K562 (cell line): ENCODE data around the gene ZNF236. TPM values are rescaled to one million over a fixed set of nuclear protein-coding genes. Genes with fewer than 3 reads are reported as not detected.

Experiments
- ATAC-seq: fragments of 200-7000 bp; cut with Tn5 transposase; 3 replicates; pipeline ENCODE4 v1.9.1; 2020; ENCODE audit warnings: moderate library complexity
- BruUV-seq: library from RNA; stranded (reverse); fragments of 400-500 nt; replicated peaks from 2 replicates; lab custom pipeline; 2021; lab: Mats Ljungman, UMichigan
- CTCF ChIA-PET: fragments of 300-600 bp; formaldehyde crosslinking; extraction: SDS; loops from one replicate; lab custom pipeline; 2021; ENCODE audit warnings: low intra/inter-chr PET ratio; lab: Yijun Ruan, JAX
- POLR2A ChIA-PET: fragments of 300-600, 350-650 bp; sonication (Branson Sonifier 250); formaldehyde crosslinking; extraction: SDS; loops from one replicate; lab custom pipeline; 2021; ENCODE audit warnings: antibody characterized with exemption, inconsistent platforms; lab: Yijun Ruan, JAX
- DNase-seq, 4 experiments: peaks; one replicate each; pipeline versions ENCODE4 v3.0.0 to v3.0.0-alpha.2; 2011 to 2018; ENCODE audit warnings: low spot score in 3 of 4, mixed read lengths in 3 of 4; ENCODE audit errors: extremely low read depth in 1 of 4
- FAIRE-seq: peaks from 2 replicates; lab custom pipeline; 2011; peaks lifted over from hg19 to GRCh38; lab: Jason Lieb, UNC
- H2AFZ ChIP-seq: 2 replicates; pipeline ENCODE4 v1.6.0; 2011; ENCODE audit warnings: low read depth, low read length, control low read depth, inconsistent platforms
- H3K27ac ChIP-seq: fragments of 200-600 bp; 3 replicates; pipeline ENCODE4 v1.8.0; 2011; ENCODE audit warnings: low read depth, mild to moderate bottlenecking, control low read depth, inconsistent platforms, low read length, moderate library complexity, mixed read lengths; ENCODE audit errors: extremely low read depth
- H3K27me3 ChIP-seq, 2 experiments: fragments of 300-600 bp in 1 of 2; 2 replicates in 1 of 2; 3 replicates in 1 of 2; pipeline versions ENCODE4 v1.6.0 to v1.8.0; 2011; ENCODE audit warnings: inconsistent platforms in 2 of 2, low read length in 2 of 2, mild to moderate bottlenecking in 1 of 2, mixed read lengths in 1 of 2, moderate library complexity in 1 of 2; ENCODE audit not compliant: control insufficient read depth in 2 of 2, insufficient read depth in 2 of 2
- H3K36me3 ChIP-seq: fragments of 300-600 bp; 3 replicates; pipeline ENCODE4 v1.8.0; 2011; ENCODE audit warnings: mild to moderate bottlenecking, low read length, inconsistent platforms; ENCODE audit not compliant: control insufficient read depth, insufficient read depth
- H3K4me1 ChIP-seq, 2 experiments: fragments of 200-600 bp in 1 of 2; replicated peaks in 1 of 2; 2 replicates in 1 of 2; 3 replicates in 1 of 2; pipeline versions ENCODE4 v1.5.1 to v1.8.0; 2011; ENCODE audit warnings: inconsistent platforms in 2 of 2, low read length in 2 of 2, mild to moderate bottlenecking in 1 of 2, mixed read lengths in 1 of 2, moderate library complexity in 1 of 2; ENCODE audit not compliant: control insufficient read depth in 2 of 2, insufficient read depth in 2 of 2
- H3K4me2 ChIP-seq: 2 replicates; pipeline ENCODE4 v1.6.1; 2011; ENCODE audit warnings: low read length, control low read depth, inconsistent platforms, mixed read lengths; ENCODE audit not compliant: insufficient read depth
- H3K4me3 ChIP-seq: fragments of 200-600 bp; sonication (generic), shearing (Covaris generic); 2 replicates; pipeline ENCODE4 v1.5.1; 2016; ENCODE audit warnings: control low read depth, inconsistent platforms
- H3K79me2 ChIP-seq: fragments of 200-600 bp; 3 replicates; pipeline ENCODE4 v1.8.0; 2011; ENCODE audit warnings: low read length, inconsistent platforms; ENCODE audit not compliant: control insufficient read depth, insufficient read depth
- H3K9ac ChIP-seq, 2 experiments: 2 replicates each; pipeline versions ENCODE4 v1.6.0 to v1.6.1; 2011; ENCODE audit warnings: low read depth in 2 of 2, low read length in 2 of 2, control low read depth in 1 of 2, inconsistent platforms in 1 of 2, mild to moderate bottlenecking in 1 of 2, mixed read lengths in 1 of 2; ENCODE audit not compliant: insufficient read depth in 1 of 2
- H3K9me1 ChIP-seq: one replicate; pipeline ENCODE4 v1.6.0; 2011; ENCODE audit warnings: inconsistent platforms, mild to moderate bottlenecking, low read length, moderate library complexity; ENCODE audit not compliant: control insufficient read depth, insufficient read depth
- H3K9me3 ChIP-seq: replicated peaks from 2 replicates; pipeline ENCODE4 v1.5.1; 2011; ENCODE audit warnings: low read depth, low read length, inconsistent platforms; ENCODE audit not compliant: control insufficient read depth, insufficient read depth
- H4K20me1 ChIP-seq: replicated peaks from 2 replicates; pipeline ENCODE4 v1.6.1; 2011; ENCODE audit warnings: low read length, inconsistent platforms, mixed read lengths; ENCODE audit not compliant: control insufficient read depth, insufficient read depth
- ASH1L ChIP-seq: fragments of 450-650 bp; IDR thresholded peaks from 2 replicates; pipeline ENCODE4 v1.6.1; 2018; ENCODE audit warnings: borderline replicate concordance, mild to moderate bottlenecking, low read depth; ENCODE audit not compliant: partially characterized antibody
- ATF7 ChIP-seq: fragments of 450-650 bp; IDR thresholded peaks from 2 replicates; pipeline ENCODE4 v1.7.1; 2014; ENCODE audit warnings: mild to moderate bottlenecking, moderate library complexity
- NR1H2 ChIP-seq: sonication (generic); formaldehyde crosslinking; IDR thresholded peaks from 2 replicates; pipeline ENCODE4 v1.4.0; 2020; ENCODE audit warnings: mild to moderate bottlenecking, missing genetic modification reagents
- PURB ChIP-seq: sonication (generic); formaldehyde crosslinking; IDR thresholded peaks from 2 replicates; pipeline ENCODE4 v1.9.0; 2021; ENCODE audit warnings: low read depth, mild to moderate bottlenecking, missing genetic modification reagents
- SMAD4 ChIP-seq: fragments of 250-450 bp; sonication (Bioruptor Pico); conservative IDR thresholded peaks from 2 replicates; pipeline ENCODE4 v1.8.0; 2021; ENCODE audit warnings: inconsistent platforms, mild to moderate bottlenecking, moderate library complexity
- SRSF7 ChIP-seq: fragments of 200-400 bp; formaldehyde crosslinking; optimal IDR thresholded peaks from 2 replicates; pipeline ENCODE3; 2017; ENCODE audit warnings: mild to moderate bottlenecking, low read depth, low read length
- TEAD1 ChIP-seq, 2 experiments: fragments of 450-650 bp in 1 of 2; sonication (generic) in 1 of 2; formaldehyde crosslinking; IDR thresholded peaks; 2 replicates each; pipeline versions ENCODE4 v1.4.0 to v1.8.0; 2020 to 2022; ENCODE audit warnings: mild to moderate bottlenecking in 2 of 2, missing genetic modification reagents in 1 of 2
- TOE1 ChIP-seq, 2 experiments: fragments of 450-650 bp in 1 of 2; sonication (generic) in 1 of 2; formaldehyde crosslinking in 1 of 2; IDR thresholded peaks; 2 replicates each; pipeline versions ENCODE4 v1.7.1 to v1.8.0; 2016 to 2022; ENCODE audit warnings: borderline replicate concordance in 2 of 2, mild to moderate bottlenecking in 2 of 2, antibody characterized with exemption in 1 of 2, inconsistent platforms in 1 of 2, low read depth in 1 of 2, missing genetic modification reagents in 1 of 2, moderate library complexity in 1 of 2
- ZFP30 ChIP-seq: fragments of 250-450 bp; sonication (Bioruptor Pico); IDR thresholded peaks from 2 replicates; pipeline ENCODE4 v1.8.0; 2022; ENCODE audit warnings: moderate library complexity, mild to moderate bottlenecking, inconsistent platforms, borderline replicate concordance
- ZFX ChIP-seq: sonication (generic); formaldehyde crosslinking; IDR thresholded peaks from 2 replicates; pipeline ENCODE4 v1.8.0; 2022; ENCODE audit warnings: mild to moderate bottlenecking, missing genetic modification reagents, moderate library complexity
- WGBS: fragments of 100-300 bp; shearing (Covaris generic); methylation state at CpG from one replicate; pipeline ENCODE4 v1.1.6; 2016; ENCODE audit warnings: low coverage, mixed read lengths; ENCODE audit not compliant: insufficient coverage; ENCODE audit errors: missing lambda C conversion rate; 5-methylcytosine and 5-hydroxymethylcytosine counted together
- in situ Hi-C: fragments of 300-500 bp; cut with MboI; formaldehyde crosslinking; loops from 4 replicates; pipeline ENCODE4 v1.15.0; 2018; ENCODE audit warnings: inconsistent platforms, mixed read lengths
- intact Hi-C: fragments of 100-400 bp; cut with micrococcal nuclease; formaldehyde crosslinking; loops from 2 replicates; pipeline ENCODE4 v1.14.2; 2022
- polyA plus RNA-seq, 8 experiments: library from polyadenylated mRNA; depleted of rRNA in 4 of 8; stranded (reverse) in 5 of 8; unstranded in 3 of 8; fragments of >200 nt; fragmentation: Nextera tagmentation in 2 of 8; fragmentation: Illumina TruSeq in 1 of 8; extraction: Ambion mirVana in 2 of 8; extraction: Trizol in 1 of 8; gene quantifications; 2 replicates each; pipeline versions ENCODE4 v1.2.1 to v1.2.3, GENCODE V29; 2011 to 2014; ENCODE audit warnings: inconsistent platforms in 1 of 8, missing spikeins in 1 of 8
- total RNA-seq, 7 experiments: library from RNA; depleted of rRNA in 6 of 7; stranded (reverse); fragments of >200 nt in 6 of 7; fragmentation: Illumina TruSeq in 2 of 7; extraction: Trizol in 2 of 7; gene quantifications; 2 replicates each; pipeline versions ENCODE4 v1.2.1 to v1.2.3, GENCODE V29; 2011 to 2021; ENCODE audit warnings: low replicate concordance in 1 of 7
- TF ChIP-seq, protein P1 (sequence below): fragments of 250-450 bp; sonication (Bioruptor Pico); IDR thresholded peaks from 2 replicates; pipeline ENCODE4 v1.8.0; 2021; ENCODE audit warnings: borderline replicate concordance, mild to moderate bottlenecking, moderate library complexity; ENCODE audit not compliant: poor library complexity, severe bottlenecking
- TF ChIP-seq, protein P2 (sequence below): fragments of 250-450 bp; sonication (Bioruptor Pico); IDR thresholded peaks from 2 replicates; pipeline ENCODE4 v1.5.0; 2021
- TF ChIP-seq, protein P3 (sequence below): fragments of 450-650 bp; IDR thresholded peaks from 2 replicates; pipeline ENCODE4 v1.6.1; 2018; ENCODE audit warnings: mild to moderate bottlenecking, low read depth; ENCODE audit not compliant: partially characterized antibody

The ZNF236 gene
- total and polyA plus RNA-seq, 9 of the 15 experiments (the other 6 are each of a cell fraction or from before 2014, with no cell fraction given): 0.35 to 8.7 (median 3.4) TPM

DNA sequence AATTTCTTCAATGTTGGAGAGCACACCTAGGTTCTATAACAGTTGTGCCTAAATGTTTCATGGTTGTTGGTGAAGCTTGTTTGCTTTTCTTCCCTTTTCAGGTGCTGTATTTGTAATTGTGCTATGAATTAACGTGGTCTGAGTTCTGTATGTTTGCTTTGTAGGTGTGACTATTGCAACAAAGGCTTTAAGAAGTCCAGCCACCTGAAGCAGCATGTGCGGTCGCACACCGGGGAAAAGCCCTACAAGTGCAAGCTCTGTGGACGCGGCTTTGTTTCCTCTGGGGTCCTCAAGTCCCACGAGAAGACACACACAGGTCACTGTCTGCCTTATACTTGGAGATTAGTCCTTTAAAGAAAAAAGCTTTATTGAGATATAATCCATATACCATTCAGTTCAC, 91.2 kb downstream of the ZNF236 start:
- in situ Hi-C loops: no loop called here
- no TSS peak for BruUV-seq
- H3K4me1 ChIP-seq: peaks cover 0 to 2% of the 10 kb centered on the region in 2 experiments; a peak in 1 of 5 replicates
- no peak for FAIRE-seq
- H3K4me3 ChIP-seq: no peak overlapping the region
- WGBS: 93% methylated on average over 7 of the region's 7 CpGs
- no peak overlapping the region for H3K27ac ChIP-seq
- H2AFZ ChIP-seq: no peak overlapping the region
- peaks cover 47% of the 10 kb centered on the region; the same call in 2 of the 3 replicates for H3K36me3 ChIP-seq
- TF ChIP-seq, protein P1, sequence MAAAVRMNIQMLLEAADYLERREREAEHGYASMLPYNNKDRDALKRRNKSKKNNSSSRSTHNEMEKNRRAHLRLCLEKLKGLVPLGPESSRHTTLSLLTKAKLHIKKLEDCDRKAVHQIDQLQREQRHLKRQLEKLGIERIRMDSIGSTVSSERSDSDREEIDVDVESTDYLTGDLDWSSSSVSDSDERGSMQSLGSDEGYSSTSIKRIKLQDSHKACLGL (CRISPR knock-in tag): no peak
- no peak for TF ChIP-seq TOE1 (IDR thresholded peaks at IDR 0.05; ENCODE audit: borderline replicate concordance)
- TF ChIP-seq TOE1 (CRISPR knock-in tag; IDR thresholded peaks at IDR 0.05; ENCODE audit: borderline replicate concordance, low read depth): no peak
- no peak for TF ChIP-seq NR1H2 (CRISPR knock-in tag)
- TF ChIP-seq, protein P2, sequence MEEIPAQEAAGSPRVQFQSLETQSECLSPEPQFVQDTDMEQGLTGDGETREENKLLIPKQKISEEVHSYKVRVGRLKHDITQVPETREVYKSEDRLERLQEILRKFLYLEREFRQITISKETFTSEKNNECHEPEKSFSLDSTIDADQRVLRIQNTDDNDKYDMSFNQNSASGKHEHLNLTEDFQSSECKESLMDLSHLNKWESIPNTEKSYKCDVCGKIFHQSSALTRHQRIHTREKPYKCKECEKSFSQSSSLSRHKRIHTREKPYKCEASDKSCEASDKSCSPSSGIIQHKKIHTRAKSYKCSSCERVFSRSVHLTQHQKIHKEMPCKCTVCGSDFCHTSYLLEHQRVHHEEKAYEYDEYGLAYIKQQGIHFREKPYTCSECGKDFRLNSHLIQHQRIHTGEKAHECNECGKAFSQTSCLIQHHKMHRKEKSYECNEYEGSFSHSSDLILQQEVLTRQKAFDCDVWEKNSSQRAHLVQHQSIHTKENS (CRISPR knock-in tag): no peak
- TF ChIP-seq, protein P3, sequence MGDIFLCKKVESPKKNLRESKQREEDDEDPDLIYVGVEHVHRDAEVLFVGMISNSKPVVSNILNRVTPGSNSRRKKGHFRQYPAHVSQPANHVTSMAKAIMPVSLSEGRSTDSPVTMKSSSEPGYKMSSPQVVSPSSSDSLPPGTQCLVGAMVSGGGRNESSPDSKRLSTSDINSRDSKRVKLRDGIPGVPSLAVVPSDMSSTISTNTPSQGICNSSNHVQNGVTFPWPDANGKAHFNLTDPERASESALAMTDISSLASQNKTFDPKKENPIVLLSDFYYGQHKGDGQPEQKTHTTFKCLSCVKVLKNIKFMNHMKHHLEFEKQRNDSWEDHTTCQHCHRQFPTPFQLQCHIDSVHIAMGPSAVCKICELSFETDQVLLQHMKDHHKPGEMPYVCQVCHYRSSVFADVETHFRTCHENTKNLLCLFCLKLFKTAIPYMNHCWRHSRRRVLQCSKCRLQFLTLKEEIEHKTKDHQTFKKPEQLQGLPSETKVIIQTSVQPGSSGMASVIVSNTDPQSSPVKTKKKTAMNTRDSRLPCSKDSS: no peak
- TF ChIP-seq ZFP30 (CRISPR knock-in tag): no peak
- no peak for TF ChIP-seq SRSF7
- no peak for TF ChIP-seq SMAD4 (CRISPR knock-in tag)
- no peak for TF ChIP-seq ASH1L
- no peak for TF ChIP-seq ZFX
- no peak for TF ChIP-seq ATF7
- TF ChIP-seq PURB (CRISPR knock-in tag): no peak
- no peak for TF ChIP-seq TEAD1 (CRISPR knock-in tag; IDR thresholded peaks at IDR 0.05)
- no peak overlapping the region for H3K4me2 ChIP-seq
- H3K9me3 ChIP-seq: no peaks in the 10 kb centered on the region
- no peaks in the 10 kb centered on the region for H3K9me1 ChIP-seq
- H3K27me3 ChIP-seq: no peaks in the 10 kb centered on the region
- DNase-seq: no peak
- no peaks in the 10 kb centered on the region for H3K79me2 ChIP-seq
- ATAC-seq: no peak
- no peak overlapping the region for H3K9ac ChIP-seq
- intact Hi-C loops: no loop called here
- CTCF ChIA-PET: no interaction called here
- POLR2A ChIA-PET: no interaction called here
- H4K20me1 ChIP-seq: no peaks in the 10 kb centered on the region
